KMS-11 (cell line): ENCODE data around the gene ABCG5.

Source experiments
- H2AFZ ChIP-seq: fragments of 200-600 bp; sonication (generic); 2 replicates; pipeline ENCODE4 v1.6.1; 2016; ENCODE audit warnings: antibody characterized with exemption, mixed run types, low read depth
- H3K27ac ChIP-seq: fragments of 200-600 bp; sonication (generic); 2 replicates; pipeline ENCODE4 v1.6.1; 2016; ENCODE audit warnings: mild to moderate bottlenecking, mixed run types
- H3K27me3 ChIP-seq: fragments of 200-600 bp; sonication (generic); 2 replicates; pipeline ENCODE4 v1.6.1; 2017; ENCODE audit warnings: mild to moderate bottlenecking, low read depth, mixed run types, moderate library complexity; ENCODE audit not compliant: insufficient read depth
- H3K36me3 ChIP-seq: fragments of 200-600 bp; sonication (generic); 2 replicates; pipeline ENCODE4 v1.6.1; 2017; ENCODE audit warnings: mild to moderate bottlenecking, mixed run types; ENCODE audit not compliant: insufficient read depth
- H3K4me1 ChIP-seq: fragments of 200-600 bp; sonication (generic); 2 replicates; pipeline ENCODE4 v1.6.1; 2016; ENCODE audit warnings: mild to moderate bottlenecking, low read depth, mixed run types; ENCODE audit not compliant: poor library complexity, severe bottlenecking
- H3K4me2 ChIP-seq: fragments of 200-600 bp; sonication (generic); 2 replicates; pipeline ENCODE4 v1.7.0; 2016; ENCODE audit warnings: mild to moderate bottlenecking, mixed run types
- H3K4me3 ChIP-seq: fragments of 200-600 bp; sonication (generic); IDR thresholded peaks from 2 replicates; pipeline ENCODE4 v1.6.1; 2017; ENCODE audit warnings: low read depth, low read length, mixed read lengths; ENCODE audit not compliant: insufficient read depth
- H3K79me2 ChIP-seq: fragments of 200-600 bp; sonication (generic); 2 replicates; pipeline ENCODE4 v1.6.1; 2016; ENCODE audit warnings: low read depth, mixed run types; ENCODE audit not compliant: insufficient read depth
- H3K9ac ChIP-seq: fragments of 200-600 bp; sonication (generic); 2 replicates; pipeline ENCODE4 v1.6.1; 2016; ENCODE audit warnings: mild to moderate bottlenecking, mixed run types
- H4K20me1 ChIP-seq: fragments of 200-600 bp; sonication (generic); 2 replicates; pipeline ENCODE4 v1.6.1; 2016; ENCODE audit warnings: mild to moderate bottlenecking, mixed run types; ENCODE audit not compliant: insufficient read depth
- TF ChIP-seq, protein P1 (sequence below): fragments of 200-600 bp; sonication (generic); conservative IDR thresholded peaks from 2 replicates; pipeline ENCODE4 v1.6.1; 2017; ENCODE audit warnings: low read depth, mild to moderate bottlenecking, antibody characterized with exemption, low read length, moderate library complexity, mixed read lengths

The ABCG5 gene

DNA sequence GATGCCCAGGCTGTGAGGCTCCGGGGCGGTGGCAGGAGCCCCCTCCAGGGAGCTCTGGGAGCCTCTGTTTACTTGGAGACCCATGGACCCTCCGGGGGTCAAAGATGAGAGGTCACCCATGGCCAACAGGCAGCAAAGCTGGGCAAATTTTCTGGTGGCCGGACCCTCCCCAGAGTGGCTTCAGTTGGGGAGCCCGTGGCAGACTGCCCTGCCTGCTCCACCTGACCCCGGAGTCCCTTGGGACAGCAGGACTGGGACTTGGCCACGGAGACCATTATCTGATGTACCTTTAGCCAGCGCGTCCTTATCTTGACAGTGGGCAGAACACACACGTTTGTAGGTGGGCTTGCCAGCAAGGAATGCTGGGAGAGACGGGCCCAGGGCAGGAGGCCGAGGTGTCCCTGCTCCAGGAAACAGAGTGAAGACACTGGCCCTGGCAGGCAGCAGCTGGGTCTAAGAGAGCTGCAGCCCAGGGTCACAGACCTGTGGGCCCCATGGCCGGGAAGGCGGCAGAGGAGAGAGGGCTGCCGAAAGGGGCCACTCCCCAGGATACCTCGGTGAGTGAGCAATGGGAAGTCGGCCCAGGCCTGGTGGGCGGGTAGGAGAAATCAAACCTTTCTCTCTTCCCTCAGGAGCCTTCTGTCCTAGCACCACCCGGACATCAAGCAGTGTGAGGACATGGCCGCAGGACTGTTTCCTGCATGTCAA lies at the start of gene ABCG5, which contains the start of gene ABCG8:
ABCG5 (minus strand) TSS at position 280 of the 708 bp plus-strand sequence; CDS start at position 120, 160 bp downstream.
ABCG8 (plus strand) TSS at position 412 of the 708 bp plus-strand sequence; CDS start at position 495, 83 bp downstream.
- Histone ChIP-seq H3K9ac (no peak within 1 kb of the TSS), H3K36me3 (no peaks in the 10 kb centered on the region), H3K4me2 (no peak within 1 kb of the TSS), H2AFZ (no peak within 1 kb of the TSS), H4K20me1 (no peaks in the 10 kb centered on the region), H3K27ac (no peak within 1 kb of the TSS), H3K4me3 (no peak within 1 kb of the TSS), H3K4me1 (no peaks in the 10 kb centered on the region), H3K27me3 (no peaks in the 10 kb centered on the region), H3K79me2 (no peaks in the 10 kb centered on the region)
- TF ChIP-seq, protein P1, sequence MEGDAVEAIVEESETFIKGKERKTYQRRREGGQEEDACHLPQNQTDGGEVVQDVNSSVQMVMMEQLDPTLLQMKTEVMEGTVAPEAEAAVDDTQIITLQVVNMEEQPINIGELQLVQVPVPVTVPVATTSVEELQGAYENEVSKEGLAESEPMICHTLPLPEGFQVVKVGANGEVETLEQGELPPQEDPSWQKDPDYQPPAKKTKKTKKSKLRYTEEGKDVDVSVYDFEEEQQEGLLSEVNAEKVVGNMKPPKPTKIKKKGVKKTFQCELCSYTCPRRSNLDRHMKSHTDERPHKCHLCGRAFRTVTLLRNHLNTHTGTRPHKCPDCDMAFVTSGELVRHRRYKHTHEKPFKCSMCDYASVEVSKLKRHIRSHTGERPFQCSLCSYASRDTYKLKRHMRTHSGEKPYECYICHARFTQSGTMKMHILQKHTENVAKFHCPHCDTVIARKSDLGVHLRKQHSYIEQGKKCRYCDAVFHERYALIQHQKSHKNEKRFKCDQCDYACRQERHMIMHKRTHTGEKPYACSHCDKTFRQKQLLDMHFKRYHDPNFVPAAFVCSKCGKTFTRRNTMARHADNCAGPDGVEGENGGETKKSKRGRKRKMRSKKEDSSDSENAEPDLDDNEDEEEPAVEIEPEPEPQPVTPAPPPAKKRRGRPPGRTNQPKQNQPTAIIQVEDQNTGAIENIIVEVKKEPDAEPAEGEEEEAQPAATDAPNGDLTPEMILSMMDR: no peak

DNA sequence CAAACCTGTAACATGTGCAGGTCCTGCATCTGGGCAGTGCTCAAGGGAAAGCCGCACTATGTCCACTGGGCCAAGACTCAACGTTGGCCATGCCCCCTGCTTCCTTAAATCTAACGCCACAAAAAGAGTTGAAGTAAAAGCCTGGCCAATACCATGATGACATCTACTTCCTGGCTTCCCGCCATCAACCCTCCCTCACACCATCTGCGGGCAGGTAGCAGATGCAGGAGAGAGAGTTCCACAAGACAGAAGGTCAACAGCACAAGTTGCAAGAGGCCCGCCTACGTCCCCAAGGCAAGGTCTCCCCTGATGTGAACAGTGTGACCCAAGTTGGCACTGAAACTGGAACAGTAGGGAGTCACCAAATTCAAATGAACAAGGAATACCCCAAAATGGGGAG lies 48.5 kb upstream of the ABCG5 start:
- peaks cover 9% of the 10 kb centered on the region; the same call in 1 of the 2 replicates for H3K36me3 ChIP-seq
- TF ChIP-seq, protein P1: no peak
- H3K4me3 ChIP-seq: no peak overlapping the region

GRCh38 chr2:43885132-43885632 lies 46.5 kb upstream of the ABCG5 start:
- no peak overlapping the region for H3K4me3 ChIP-seq
- no peak overlapping the region for H2AFZ ChIP-seq
- no peak overlapping the region for H3K27ac ChIP-seq
- TF ChIP-seq, protein P1: no peak
- H3K4me2 ChIP-seq: no peak overlapping the region
- no peaks in the 10 kb centered on the region for H3K79me2 ChIP-seq
- no peaks in the 10 kb centered on the region for H4K20me1 ChIP-seq
- H3K4me1 ChIP-seq: no peaks in the 10 kb centered on the region
- no peaks in the 10 kb centered on the region for H3K27me3 ChIP-seq
- H3K36me3 ChIP-seq: peaks cover 6% of the 10 kb centered on the region; the same call in 1 of the 2 replicates
- H3K9ac ChIP-seq: no peak overlapping the region

More for the DNA sequence above, 48.5 kb upstream of the ABCG5 start:
- Histone ChIP-seq H4K20me1 (no peaks in the 10 kb centered on the region), H3K27me3 (no peaks in the 10 kb centered on the region), H3K27ac (no peak overlapping the region), H3K4me1 (no peaks in the 10 kb centered on the region), H3K9ac (no peak overlapping the region), H2AFZ (no peak overlapping the region), H3K79me2 (no peaks in the 10 kb centered on the region), H3K4me2 (no peak overlapping the region)

DNA sequence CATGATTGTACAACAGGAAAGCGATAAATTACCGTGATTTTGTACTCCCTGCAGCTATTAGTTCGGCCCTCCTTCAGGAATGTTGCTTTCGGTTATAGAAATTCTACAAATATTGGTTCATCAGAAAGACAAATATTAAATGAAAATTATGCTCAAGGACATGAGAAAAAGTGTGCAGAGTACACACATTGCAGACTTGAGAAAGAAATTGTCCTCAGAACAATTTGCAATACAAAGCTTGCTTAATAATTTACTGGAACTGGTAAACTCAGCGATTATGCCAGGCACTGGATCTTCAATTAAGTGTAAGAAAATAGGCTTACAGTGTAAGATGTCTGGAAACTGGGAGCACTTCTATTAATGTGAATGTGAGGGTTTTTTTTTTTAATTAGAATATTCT lies 46.0 kb upstream of the ABCG5 start:
- Histone ChIP-seq H3K36me3 (peaks cover 1% of the 10 kb centered on the region; the same call in 1 of the 2 replicates), H3K4me3 (no peak overlapping the region), H3K4me2 (no peak overlapping the region), H4K20me1 (no peaks in the 10 kb centered on the region), H3K4me1 (no peaks in the 10 kb centered on the region), H3K27ac (no peak overlapping the region), H3K9ac (no peak overlapping the region), H3K79me2 (no peaks in the 10 kb centered on the region), H3K27me3 (no peaks in the 10 kb centered on the region), H2AFZ (no peak overlapping the region)
- TF ChIP-seq, protein P1: no peak
